ENCODE results near the gene RERE.
"Not testable (repeated sequence)": the region's sequence is repeated elsewhere in the genome, so short reads cannot be mapped to it uniquely, and the experiment has no call there.

RERE gene

DNA sequence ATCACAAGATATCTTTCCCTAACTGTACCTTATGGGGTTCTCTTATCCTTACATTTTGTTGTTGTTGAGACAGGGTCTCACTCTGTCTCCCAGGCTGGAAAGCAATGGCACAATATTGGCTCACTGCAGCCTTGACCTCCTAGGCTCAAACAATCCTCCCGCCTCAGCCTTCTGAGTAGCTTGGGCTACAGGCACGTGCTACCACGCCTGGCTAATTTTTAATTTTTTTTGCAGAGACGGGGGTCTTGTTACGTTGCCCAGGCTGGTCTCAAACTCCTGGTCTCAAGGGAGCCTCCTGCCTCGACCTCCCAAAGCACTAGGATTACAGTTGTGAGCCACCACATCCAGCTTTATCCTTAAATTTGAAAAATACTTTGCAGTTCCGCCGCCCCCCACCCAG, 10.4 kb downstream of the RERE start:
- no peak for DNase-seq (ENCODE audit: low read depth in 3 of 3)

DNA sequence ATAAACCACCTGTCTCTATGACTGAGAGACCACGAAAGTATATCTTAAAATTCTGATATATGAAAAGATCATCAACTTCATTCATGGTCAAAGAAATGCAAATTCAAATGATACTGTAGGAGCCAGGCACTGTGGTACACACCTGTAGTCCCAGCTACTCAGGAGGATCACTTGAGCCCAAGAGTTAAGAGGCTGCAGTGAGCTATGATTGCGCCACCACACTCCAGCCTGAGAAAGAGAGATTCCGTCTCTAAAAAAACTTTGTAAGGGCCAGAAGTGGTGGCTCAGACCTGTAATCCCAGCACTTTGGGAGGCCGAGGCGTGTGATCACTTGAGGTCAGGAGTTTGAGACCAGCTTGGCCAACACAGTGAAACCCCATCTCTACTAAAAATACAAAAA, 17.0 kb downstream of the RERE start:
- DNase-seq (ENCODE audit: low read depth in 3 of 3), result no peak

DNA sequence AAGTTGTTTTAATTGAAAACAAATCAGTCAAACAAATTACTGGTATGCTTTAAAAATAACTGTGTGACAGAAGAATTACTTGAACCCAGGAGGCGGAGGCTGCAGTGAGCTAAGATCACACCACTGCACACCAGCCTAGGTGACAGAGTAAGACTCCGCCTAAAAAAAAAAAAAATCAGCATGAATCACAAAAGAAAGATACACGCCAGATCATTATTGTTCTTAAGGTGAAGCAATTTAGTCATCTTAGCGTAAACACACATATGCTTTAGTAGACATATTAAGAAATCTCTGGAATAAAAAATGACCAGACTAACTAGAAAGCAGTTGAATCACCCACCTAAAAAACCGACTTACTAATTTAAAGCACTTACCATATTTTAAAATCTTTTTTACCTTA, 20.2 kb downstream of the RERE start:
- DNase-seq (ENCODE audit: low read depth in 3 of 3), result no peak

DNA sequence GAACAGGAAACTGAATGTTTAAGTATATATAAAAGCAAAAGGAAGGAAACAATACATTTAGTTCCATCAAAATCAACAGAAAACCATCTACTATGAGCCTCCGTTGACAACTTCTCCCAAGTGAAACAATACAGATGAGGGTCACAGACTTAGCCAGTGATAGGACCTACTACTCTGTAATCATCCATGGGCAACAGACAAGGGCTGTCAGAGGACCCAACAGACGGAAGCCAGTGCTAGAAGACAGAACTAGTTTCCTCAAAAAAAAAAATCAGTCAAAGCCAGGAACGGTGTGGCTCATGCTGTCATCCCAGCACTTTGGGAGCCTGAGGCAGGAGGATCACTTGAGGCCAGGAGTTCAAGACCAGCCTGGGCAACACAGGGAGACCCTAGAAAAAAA, 20.6 kb downstream of the RERE start:
- no peak for DNase-seq (ENCODE audit: low read depth in 3 of 3)

DNA sequence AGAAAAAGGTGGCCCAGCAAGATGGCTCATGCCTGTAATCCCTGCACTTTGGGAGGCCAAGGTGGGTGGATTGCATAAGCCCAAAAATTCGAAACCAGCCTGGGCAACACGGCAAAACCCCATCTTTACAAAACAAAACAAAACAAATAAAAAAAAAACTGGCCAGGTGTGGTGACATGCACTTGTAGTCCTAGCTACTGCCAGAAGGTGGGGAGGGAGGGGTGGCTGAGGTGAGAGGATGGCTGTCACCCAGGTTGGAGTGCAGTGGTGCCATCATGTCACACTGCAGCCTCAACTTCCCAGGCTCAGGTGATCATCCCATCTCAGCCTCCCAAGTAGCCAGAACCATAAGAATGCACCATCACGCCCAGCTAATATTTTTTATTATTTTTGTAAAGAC, 22.8 kb downstream of the RERE start:
- no peak for DNase-seq (ENCODE audit: low read depth in 3 of 3)

DNA sequence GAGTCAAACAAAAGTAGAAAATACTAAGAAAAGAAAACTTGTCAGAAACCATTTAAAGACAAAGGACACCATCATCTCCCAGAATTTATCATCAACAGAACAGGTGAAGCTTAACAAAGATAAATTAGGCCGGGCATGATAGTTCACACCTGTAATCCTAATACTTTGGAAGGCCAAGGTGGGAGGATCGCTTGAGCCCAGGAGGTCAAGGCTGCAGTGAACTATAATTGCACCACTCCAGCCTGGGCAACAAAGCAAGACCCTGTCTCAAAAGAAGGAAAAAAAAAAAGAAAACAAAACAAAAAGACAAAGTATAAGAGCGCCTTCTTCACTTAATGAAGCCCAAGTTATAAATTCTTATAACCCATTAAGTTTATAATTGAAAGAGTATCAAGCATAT, 25.6 kb downstream of the RERE start:
- no peak for DNase-seq (ENCODE audit: low read depth in 3 of 3)

DNA sequence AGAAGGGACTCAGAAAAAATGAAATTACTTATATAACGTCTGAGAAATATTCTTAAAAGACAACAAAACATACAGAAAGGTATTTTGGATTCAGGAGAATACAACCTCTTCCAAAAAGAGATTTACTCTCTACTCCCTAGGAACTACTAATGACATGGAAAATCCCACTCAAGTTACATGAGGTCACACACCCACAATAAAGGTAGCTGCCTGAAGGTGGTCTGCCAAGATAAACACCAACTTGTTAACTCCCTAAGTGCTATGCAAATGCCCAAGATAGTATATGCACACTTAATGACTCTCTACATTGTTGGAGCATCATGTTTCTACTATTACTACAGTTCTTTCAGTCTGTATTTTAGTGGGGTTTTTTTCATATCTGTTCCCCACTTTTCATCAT, 26.5 kb downstream of the RERE start:
- no peak for DNase-seq (ENCODE audit: low read depth in 3 of 3)

DNA sequence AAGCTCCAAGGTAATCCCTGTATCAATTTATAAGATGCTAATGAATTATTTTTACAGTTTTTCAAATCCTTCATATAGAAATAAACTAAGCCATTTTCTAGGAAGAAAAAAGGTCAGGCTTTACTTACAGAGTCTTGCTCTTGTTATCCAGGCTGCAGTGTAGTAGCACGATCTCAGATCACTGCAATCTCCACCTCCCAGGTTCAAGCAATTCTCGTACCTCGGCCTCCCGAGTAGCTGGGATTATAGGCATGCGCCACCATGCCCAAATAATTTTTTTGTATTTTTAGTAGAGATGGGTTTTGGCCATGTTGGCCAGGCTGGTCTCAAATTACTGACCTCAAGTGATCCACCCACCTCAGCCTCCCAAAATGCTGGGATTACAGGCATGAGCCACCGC, 27.0 kb downstream of the RERE start:
- no peak for DNase-seq (ENCODE audit: low read depth in 3 of 3)

DNA sequence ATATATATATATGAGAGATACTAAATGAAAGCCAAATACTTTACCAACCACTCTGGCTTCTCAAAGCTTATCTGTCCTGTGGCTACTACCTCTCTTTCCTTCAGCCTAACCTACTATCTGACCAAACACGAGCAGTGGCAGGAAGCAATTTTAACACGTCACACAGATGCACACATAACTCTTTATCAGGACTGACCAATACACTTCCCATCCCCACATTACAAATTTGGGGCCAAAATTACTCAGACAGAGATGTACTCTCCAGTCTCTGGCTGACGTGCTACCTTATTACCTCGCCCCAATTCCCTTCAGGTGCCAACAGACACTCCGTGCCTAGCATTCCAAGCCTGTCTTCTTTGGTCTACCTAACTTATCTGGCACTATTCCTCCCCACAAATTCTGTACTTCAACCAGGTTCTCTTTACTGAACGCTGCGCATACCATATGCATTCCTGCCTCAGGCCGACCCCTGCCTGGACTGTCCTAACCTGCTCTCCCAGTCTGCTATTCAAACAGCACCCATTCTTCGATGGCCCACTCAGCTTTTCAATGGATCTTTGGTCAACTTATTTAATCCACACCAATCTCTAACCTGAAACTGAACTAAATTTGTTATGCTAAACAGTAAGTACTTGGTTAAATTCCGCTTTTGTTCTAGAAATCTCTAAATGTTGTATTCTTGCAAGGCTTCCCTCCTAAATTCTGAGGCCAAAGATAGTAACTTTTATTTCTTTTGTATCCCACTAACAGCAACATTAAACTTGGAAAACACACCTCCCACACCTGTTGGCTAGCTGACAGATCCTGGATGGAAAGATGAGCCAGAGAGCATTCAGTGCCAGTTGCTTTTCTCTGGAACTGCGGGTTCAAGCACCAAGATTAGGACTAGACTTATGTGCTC, 27.9 kb downstream of the RERE start:
- no peak for DNase-seq (ENCODE audit: low read depth in 3 of 3)

DNA sequence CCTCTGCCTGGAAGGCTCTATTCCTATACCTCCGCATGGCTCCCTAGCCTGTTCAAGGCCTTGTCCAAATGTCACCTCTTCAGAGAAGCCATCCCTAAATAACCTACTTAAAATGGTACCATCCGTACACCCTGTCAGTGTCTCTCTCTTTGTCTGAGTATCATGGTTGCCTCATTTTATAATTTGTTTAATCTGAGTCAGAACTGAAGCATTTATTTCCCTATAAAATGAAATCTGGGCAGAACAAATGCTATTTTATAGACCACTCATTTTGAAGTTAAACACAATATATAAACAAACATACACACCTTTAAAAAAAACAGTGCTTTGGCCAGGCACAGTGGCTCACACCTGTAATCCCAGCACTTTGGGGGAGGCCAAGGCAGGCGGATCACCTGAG, 30.2 kb downstream of the RERE start:
- DNase-seq (ENCODE audit: low read depth in 3 of 3), result no peak

DNA sequence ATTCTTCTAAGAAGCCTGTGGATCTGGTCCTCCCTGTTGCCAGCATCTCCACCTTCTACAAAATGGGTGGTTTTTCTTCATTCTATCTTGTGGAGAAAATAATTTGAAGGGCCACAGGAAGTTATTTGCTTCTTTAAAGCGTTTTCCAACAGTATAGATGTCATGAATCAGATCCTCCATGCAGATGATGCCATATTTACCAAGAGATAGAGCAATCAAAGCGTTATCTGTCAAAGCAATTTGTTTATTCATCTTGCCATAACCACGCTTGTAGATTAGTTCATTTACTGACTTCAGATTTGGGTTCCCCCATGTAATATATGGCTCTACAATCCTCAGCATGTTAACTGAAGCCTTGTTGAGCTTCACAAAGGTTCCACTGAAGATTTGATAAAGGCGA, 31.2 kb downstream of the RERE start:
- not testable (repeated sequence) for DNase-seq (ENCODE audit: low read depth in 3 of 3)

DNA sequence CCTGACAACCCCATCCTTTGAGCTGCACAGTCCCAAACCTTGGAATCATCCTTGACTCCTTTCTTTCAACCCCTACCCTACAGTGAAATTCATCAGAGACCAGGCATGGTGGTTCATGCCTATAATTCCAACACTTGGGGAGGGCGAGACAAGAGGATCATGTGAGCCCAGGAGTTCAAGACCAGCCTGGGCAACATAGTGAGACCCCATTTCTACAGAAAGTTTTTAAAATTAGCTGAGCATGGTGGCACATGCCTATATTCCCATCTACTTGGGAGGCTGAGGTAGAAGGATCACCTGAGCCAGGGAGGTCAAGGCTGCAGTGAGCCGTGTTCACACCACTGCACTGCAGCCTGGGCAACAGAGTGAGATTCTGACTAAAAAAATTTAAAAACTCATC, 34.5 kb downstream of the RERE start:
- no peak for DNase-seq (ENCODE audit: low read depth in 3 of 3)

DNA sequence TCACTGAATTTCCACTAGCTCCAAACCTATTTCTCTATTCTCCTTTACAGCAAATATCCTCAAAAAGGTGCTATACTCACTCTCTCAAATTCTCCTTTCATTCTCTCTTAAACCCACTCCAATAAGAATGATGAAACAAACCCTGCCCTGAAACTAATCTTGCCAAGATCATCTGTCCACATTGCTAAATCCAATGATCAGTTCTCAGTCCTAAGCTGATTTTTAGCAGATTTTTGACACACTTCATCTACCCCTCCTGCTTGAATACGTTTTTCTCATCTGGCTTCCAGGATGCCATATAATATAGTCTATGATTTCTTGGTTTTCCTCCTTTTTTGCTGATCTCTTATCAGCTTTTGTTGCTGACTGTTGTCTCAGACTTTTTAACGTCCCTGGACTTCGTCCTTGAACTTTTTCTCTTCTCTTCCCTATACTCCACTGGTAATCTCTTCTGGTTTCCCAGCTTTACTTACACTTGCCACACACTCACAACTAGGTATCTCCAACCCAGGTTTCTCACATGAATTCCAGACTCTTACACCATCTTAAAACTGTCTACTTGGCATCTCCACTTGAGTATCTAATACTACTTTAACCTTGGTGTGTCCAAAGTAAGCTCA, 35.3 kb downstream of the RERE start:
- no peak for DNase-seq (ENCODE audit: low read depth in 3 of 3)

DNA sequence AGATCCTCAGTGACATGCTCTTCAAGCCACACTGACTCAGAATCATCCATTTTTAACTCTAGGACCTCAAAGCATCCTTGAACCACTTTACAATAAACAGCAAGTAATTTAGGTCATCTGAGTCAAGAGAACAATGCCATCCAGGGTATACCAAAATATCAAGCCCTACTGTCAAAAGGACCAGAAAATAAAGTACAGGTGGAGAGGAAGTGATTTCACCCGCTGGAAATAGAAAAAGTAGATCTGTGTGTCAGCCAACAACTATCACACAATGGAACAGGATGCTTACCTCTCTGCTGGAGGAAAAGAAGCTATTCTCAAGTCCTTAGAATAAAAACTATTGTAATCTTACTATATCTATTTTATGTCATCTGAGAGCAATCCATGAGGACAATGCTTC, 37.0 kb downstream of the RERE start:
- DNase-seq (ENCODE audit: low read depth in 3 of 3), result no peak

DNA sequence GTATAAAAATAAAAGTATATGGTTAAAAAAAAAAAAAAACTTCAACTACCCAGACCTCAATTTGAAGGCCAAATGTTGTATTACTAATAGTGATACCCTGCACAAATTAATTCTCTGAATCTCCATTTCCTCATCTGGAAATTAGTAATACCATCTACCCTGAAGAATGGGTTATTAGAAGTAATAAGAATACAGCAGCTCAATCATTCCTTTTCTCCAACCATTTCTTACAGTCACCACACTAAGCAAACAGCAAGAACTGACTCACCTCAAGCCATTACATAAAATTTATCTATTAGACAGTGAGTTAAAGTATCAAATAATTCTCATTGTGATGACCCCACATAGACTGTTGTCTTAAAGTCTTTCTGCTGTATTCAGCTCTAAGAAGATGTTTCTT, 39.6 kb downstream of the RERE start:
- DNase-seq (ENCODE audit: low read depth in 3 of 3), result no peak

DNA sequence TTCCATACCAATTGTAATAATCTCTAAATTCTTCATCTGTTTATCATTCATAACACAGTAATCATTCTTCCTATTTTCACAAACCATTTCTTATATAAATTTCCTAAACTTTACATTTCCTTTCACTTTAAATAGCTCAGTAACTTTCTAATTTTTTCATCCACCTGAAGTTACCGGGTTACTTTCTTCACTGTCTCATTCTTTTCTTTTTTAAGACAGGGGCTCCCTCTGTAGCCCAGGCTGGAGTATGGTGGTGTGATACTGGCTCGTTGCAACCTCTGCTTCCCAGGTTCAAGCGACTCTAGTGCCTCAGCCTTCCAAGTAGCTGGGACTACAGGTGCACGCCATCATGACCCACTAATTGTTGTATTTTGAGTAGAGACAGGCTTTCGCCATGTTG, 41.3 kb downstream of the RERE start:
- DNase-seq (ENCODE audit: low read depth in 3 of 3), result no peak

DNA sequence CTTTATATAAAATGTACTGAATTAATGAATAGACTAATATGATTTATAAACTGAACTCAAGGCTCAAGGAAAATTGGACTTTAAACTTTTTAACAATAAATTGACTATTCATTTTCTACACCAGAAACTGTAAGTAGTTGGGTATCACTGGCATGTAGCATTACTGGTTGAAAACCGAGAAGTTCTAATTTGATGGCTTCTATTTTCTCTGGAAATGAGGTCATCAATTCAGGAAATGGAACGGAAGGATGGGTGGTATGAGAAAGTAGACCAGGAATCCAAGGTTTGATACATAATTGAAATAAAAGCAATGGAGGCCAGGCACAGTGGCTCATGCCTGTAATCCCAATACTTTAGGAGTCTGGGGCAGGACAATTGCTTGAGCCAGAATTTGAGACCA, 50.4 kb downstream of the RERE start:
- no peak for DNase-seq (ENCODE audit: low read depth in 3 of 3)

DNA sequence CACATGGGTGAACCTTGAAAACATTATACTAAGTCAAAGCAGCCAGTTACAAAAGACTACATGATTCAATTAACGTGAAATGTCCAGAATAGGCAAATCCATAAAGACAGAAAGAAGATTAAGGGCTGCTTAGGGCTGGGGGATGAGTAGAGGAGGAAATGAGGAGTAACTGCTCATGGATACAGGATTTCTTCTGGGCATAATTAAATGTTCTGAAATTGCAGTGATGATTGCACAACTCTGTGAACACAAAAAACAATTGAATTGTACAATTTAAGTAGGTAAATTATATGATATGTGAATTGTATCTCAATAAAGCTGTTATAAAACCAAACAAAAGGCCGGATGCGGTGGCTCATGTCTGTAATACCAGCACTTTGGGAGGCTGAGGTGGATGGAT, 52.2 kb downstream of the RERE start:
- no peak for DNase-seq (ENCODE audit: low read depth in 3 of 3)

DNA sequence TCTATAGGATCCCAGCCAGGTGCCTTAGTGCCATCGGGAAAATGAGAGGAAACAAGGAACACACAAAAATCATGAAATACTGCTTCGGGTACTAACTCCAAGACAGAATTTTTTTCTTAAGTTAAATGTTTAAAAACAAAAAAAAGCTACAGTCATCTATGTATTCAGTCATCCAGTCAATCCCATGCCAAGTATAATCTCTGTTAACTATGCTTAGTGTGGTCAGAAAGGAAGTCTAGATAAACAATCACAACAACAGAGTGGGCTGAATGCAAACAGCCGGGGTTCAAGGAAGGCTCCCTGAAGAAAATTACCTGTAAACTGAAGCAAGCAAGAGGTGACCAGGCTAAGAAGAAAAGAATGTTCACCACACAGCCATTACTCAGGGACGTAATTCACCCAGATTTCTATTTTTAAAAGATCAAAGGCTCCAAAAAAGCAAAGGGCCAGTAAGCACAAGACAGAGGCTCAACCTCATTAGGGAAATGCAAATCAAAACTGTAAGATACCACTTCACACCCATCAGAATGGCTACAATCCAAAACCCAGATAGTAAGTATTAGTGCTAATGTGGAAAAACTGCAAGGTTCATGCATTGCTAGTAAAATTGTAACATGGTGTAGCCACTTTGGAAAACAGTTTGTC, 53.0 kb downstream of the RERE start:
- no peak for DNase-seq (ENCODE audit: low read depth in 3 of 3)

DNA sequence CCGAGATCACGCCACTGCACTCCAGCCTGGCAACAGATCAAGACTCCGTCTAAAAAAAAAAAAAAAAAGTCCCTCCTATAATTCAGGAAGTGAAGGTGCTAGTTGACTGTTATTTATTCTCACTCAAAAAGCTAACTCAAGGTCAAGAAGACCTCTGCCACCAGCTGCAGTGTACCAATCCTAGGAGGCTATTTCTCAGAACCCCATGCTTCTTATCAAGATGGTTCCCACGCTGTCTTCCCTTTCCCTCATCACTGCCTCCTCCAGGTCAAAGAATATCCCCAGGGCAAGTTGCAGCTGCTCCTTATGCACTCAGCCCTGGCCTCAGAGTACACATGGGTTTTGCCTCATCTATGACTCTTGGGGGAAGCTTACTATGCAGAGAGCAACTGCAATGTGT, 53.6 kb downstream of the RERE start:
- no peak for DNase-seq (ENCODE audit: low read depth in 3 of 3)

DNA sequence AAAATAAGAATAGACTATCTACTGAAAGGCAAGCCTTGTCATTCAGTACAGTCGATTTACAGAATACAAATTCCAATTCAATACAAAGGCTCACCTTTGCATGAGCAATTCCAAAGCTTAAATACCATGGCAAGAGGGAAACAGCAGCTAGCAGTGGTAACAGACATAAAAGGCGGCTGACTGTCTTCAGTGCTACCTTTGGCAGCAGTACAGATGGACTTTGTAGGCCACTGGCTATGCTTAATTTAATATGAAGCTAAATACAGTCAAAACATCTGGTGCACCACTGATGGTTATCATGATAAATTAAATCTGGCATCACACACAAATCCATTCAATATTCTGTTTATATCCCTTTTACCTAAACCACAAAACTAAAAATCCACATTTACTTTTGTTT, 62.4 kb downstream of the RERE start:
- DNase-seq (ENCODE audit: low read depth in 3 of 3), result no peak

DNA sequence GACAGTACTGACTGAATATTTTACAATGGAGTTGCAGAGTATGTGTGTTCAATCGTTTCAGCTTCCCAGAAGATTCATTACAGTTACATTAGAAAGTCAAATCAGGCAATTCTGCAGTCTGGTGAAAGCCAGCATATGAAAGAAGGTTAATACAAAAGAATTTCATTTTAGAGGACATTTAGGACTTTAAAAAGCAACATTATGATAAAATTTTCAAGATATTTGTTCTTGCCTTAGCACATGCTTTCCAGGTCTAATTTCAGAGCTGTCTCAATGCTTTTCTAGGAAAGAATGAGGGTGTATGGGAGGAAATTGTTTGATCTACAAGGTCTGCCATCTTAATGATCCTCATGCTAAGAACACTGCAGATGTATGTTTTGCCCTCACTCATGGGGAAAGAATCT, 63.2 kb downstream of the RERE start:
- DNase-seq (ENCODE audit: low read depth in 3 of 3), result no peak

DNA sequence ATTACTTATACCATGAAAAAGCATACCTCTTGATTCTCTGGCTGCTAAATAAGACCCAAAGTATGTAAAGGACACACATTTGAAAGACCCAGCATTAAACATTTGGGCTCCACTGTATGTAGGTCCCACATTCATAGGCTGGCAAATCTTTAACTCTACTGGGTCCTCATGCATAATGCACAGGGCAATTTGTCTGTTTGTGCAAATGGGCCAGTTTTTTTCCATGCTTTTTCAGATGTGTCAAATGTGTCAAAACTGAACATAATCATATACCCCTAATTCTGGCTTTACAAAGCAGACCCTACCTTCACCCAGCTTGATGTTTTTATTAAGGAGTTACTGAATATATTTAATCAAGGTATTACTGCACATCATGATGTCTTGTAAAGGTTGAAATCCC, 63.7 kb downstream of the RERE start:
- DNase-seq (ENCODE audit: low read depth in 3 of 3), result no peak
